Activated CD8-positive, alpha-beta memory T cell treated with anti-CD3 and anti-CD28 coated beads for 36 hours (primary cell): ENCODE data around the gene FANCF. TPM values are rescaled to one million over a fixed set of nuclear protein-coding genes. Genes with fewer than 3 reads are reported as not detected.

Experiments
- CTCF ChIA-PET: fragments of 350-600 bp; sonication (Branson Sonifier 250); formaldehyde crosslinking; loops from one replicate; lab custom pipeline; 2021; ENCODE audit warnings: antibody characterized with exemption; lab: Charles Lee
- POLR2A ChIA-PET: fragments of 350-600 bp; sonication (Branson Sonifier 250); formaldehyde crosslinking; loops from one replicate; lab custom pipeline; 2021; ENCODE audit warnings: antibody characterized with exemption; lab: Charles Lee
- total RNA-seq, 2 experiments: library from RNA; stranded (reverse); gene quantifications; one replicate each; pipeline ENCODE4 v1.2.3, GENCODE V29; 2021

Gene FANCF
- total RNA-seq, 2 experiments from 2014 or later, result 14.8 to 14.9 TPM

- POLR2A ChIA-PET, result no interaction called here
- CTCF ChIA-PET, result interaction anchor here (0.6 kb wide), 1 partner anchor 17 kb away, joined by 3 read pairs; no protein-coding TSS in a partner anchor
These were observed 7.8 kb upstream of the FANCF start for GRCh38 chr11:22633354-22633902.

- CTCF ChIA-PET, result no interaction called here
- POLR2A ChIA-PET, result no interaction called here
These were observed 1.8 kb upstream of the FANCF start for GRCh38 chr11:22627421-22627820.

GRCh38 chr11:22626573-22627239, 1.1 kb upstream of the FANCF start:
- POLR2A ChIA-PET, result interaction anchor here (1.0 kb wide), 1 partner anchor 39 kb away, joined by 3 read pairs; no protein-coding TSS in a partner anchor
- CTCF ChIA-PET, result interaction anchor here (1.8 kb wide), 1 partner anchor 9 kb away, joined by 5 read pairs; no protein-coding TSS in a partner anchor

- POLR2A ChIA-PET, result interaction anchor here (1.7 kb wide), 1 partner anchor 204 kb away, joined by 7 read pairs; the partner anchor contains the start of gene SVIP
- CTCF ChIA-PET, result interaction anchor here (1.0 to 1.8 kb wide), 3 partner anchors 8 to 47 kb away, joined by 3 to 5 read pairs (median 3); no protein-coding TSS in a partner anchor
These were observed 728 bp downstream of the FANCF start for GRCh38 chr11:22624742-22625447.

- CTCF ChIA-PET, result no interaction called here
- POLR2A ChIA-PET, result no interaction called here
These were observed 7.8 kb downstream of the FANCF start for GRCh38 chr11:22617868-22618267.

- CTCF ChIA-PET, result no interaction called here
- POLR2A ChIA-PET, result no interaction called here
These were observed 21.7 kb downstream of the FANCF start for GRCh38 chr11:22603933-22604332.

GRCh38 chr11:22602504-22602903, 23.1 kb downstream of the FANCF start:
- ChIA-PET CTCF (no interaction called here), POLR2A (no interaction called here)

GRCh38 chr11:22599458-22599857, 26.2 kb downstream of the FANCF start:
- POLR2A ChIA-PET, result no interaction called here
- CTCF ChIA-PET, result no interaction called here

- ChIA-PET CTCF (no interaction called here), POLR2A (no interaction called here)
These were observed 28.6 kb downstream of the FANCF start for GRCh38 chr11:22597062-22597461.

GRCh38 chr11:22584976-22585375, 40.6 kb downstream of the FANCF start:
- ChIA-PET POLR2A (no interaction called here), CTCF (no interaction called here)

- ChIA-PET CTCF (no interaction called here), POLR2A (no interaction called here)
These were observed 41.6 kb downstream of the FANCF start for GRCh38 chr11:22583963-22584492.

GRCh38 chr11:22582151-22582410, 43.5 kb downstream of the FANCF start:
- POLR2A ChIA-PET, result no interaction called here

GRCh38 chr11:22581354-22582150, 44.1 kb downstream of the FANCF start:
- ChIA-PET POLR2A (no interaction called here), CTCF (no interaction called here)

More at GRCh38 chr11:22582151-22582410, 43.5 kb downstream of the FANCF start:
- CTCF ChIA-PET, result no interaction called here

GRCh38 chr11:22577854-22578253, 47.8 kb downstream of the FANCF start:
- ChIA-PET POLR2A (no interaction called here), CTCF (interaction anchor here (1.3 kb wide), 1 partner anchor 48 kb away, joined by 3 read pairs; the partner anchor contains the start of gene FANCF)

Other genes with a start within 250 kb of the FANCF start
- 1 to 10 TPM; 1.9 to 2.2 TPM for gene GAS2, start 40.8 kb upstream of the FANCF start, total RNA-seq
- gene SVIP, start 204.0 kb upstream of the FANCF start, total RNA-seq, result 10 to 100 TPM; 70.1 to 76.0 TPM
- not detected for gene CCDC179, start 234.7 kb upstream of the FANCF start, total RNA-seq